Stimulated activated CD4-positive, alpha-beta T cell treated with anti-CD3 and anti-CD28 coated beads, TNF-alpha, amount 100 ng/mL, for 48 hours (primary cell): ENCODE results near the gene CAVIN2.
"Not testable (repeated sequence)": the region's sequence is repeated elsewhere in the genome, so short reads cannot be mapped to it uniquely, and the experiment has no call there.

ENCODE experiments used
- DNase-seq, 3 donors: peaks; one replicate each; pipeline ENCODE4 v3.0.0-alpha.2; 2020; ENCODE audit warnings: low read depth in 3 of 3

The CAVIN2 gene

GRCh38 chr2:191800874-191801273, 46.0 kb downstream of the CAVIN2 start:
- DNase-seq = no peak

GRCh38 chr2:191799526-191799925, 47.4 kb downstream of the CAVIN2 start:
- DNase-seq = no peak

- DNase-seq = no peak
These were observed 48.7 kb downstream of the CAVIN2 start for GRCh38 chr2:191797942-191798876.

- DNase-seq = no peak
These were observed 49.4 kb downstream of the CAVIN2 start for GRCh38 chr2:191797500-191797899.

GRCh38 chr2:191795715-191796114, 51.2 kb downstream of the CAVIN2 start:
- DNase-seq = no peak

GRCh38 chr2:191791953-191792560, 54.8 kb downstream of the CAVIN2 start:
- no peak for DNase-seq

GRCh38 chr2:191790737-191791136, 56.2 kb downstream of the CAVIN2 start:
- no peak for DNase-seq

GRCh38 chr2:191789796-191790195, 57.1 kb downstream of the CAVIN2 start:
- DNase-seq = no peak

- no peak for DNase-seq
These were observed 60.2 kb downstream of the CAVIN2 start for GRCh38 chr2:191786694-191787093.

- not testable (repeated sequence) for DNase-seq
These were observed 61.2 kb downstream of the CAVIN2 start for GRCh38 chr2:191785651-191786050.
